OCI-LY7 (cell line): Measurements from ENCODE around the gene MDFIC. TPM values are rescaled to one million over a fixed set of nuclear protein-coding genes. Genes with fewer than 3 reads are reported as not detected.

Experiments
- BruUV-seq: library from RNA; stranded (reverse); fragments of 400-500 nt; replicated peaks from 2 replicates; lab custom pipeline; 2021; lab: Mats Ljungman, UMichigan
- CTCF ChIA-PET: fragments of 300-600 bp; sonication (Branson Sonifier 250); formaldehyde crosslinking; loops from one replicate; lab custom pipeline; 2022; ENCODE audit warnings: antibody characterized with exemption; ENCODE audit not compliant: unreplicated experiment; lab: Charles Lee
- POLR2A ChIA-PET: fragments of 300-600 bp; sonication (Branson Sonifier 250); formaldehyde crosslinking; loops from one replicate; lab custom pipeline; 2022; ENCODE audit warnings: antibody characterized with exemption; lab: Charles Lee
- DNase-seq: peaks from one replicate; pipeline ENCODE4 v3.0.0-alpha.2; 2015; ENCODE audit warnings: low spot score
- H2AFZ ChIP-seq: fragments of 200-600 bp; sonication (generic), shearing (Covaris generic); 2 replicates; pipeline ENCODE4 v1.6.1; 2014; ENCODE audit warnings: mild to moderate bottlenecking, antibody characterized with exemption, low read length, moderate library complexity
- H3K27ac ChIP-seq: fragments of 200-600 bp; sonication (generic); 2 replicates; pipeline ENCODE4 v1.5.1; 2014; ENCODE audit warnings: mixed run types, low read depth, mild to moderate bottlenecking, moderate library complexity, low read length, inconsistent platforms; ENCODE audit not compliant: poor library complexity, severe bottlenecking
- H3K36me3 ChIP-seq: fragments of 200-600 bp; sonication (generic); 2 replicates; pipeline ENCODE4 v1.6.1; 2014; ENCODE audit warnings: mild to moderate bottlenecking, antibody characterized with exemption, low read length, moderate library complexity, mixed read lengths; ENCODE audit not compliant: insufficient read depth
- H3K4me1 ChIP-seq: fragments of 200-600 bp; sonication (generic); 2 replicates; pipeline ENCODE4 v1.5.1; 2014; ENCODE audit warnings: mild to moderate bottlenecking, low read length; ENCODE audit not compliant: insufficient read depth, poor library complexity, severe bottlenecking
- H3K4me2 ChIP-seq: fragments of 200-600 bp; sonication (generic); 2 replicates; pipeline ENCODE4 v1.6.1; 2014; ENCODE audit warnings: mild to moderate bottlenecking, low read length
- H3K4me3 ChIP-seq: fragments of 200-600 bp; sonication (generic); 2 replicates; pipeline ENCODE4 v1.5.1; 2014; ENCODE audit warnings: mild to moderate bottlenecking, low read depth, low read length; ENCODE audit not compliant: poor library complexity, severe bottlenecking
- H3K79me2 ChIP-seq: fragments of 200-600 bp; sonication (generic); 2 replicates; pipeline ENCODE4 v1.6.1; 2016; ENCODE audit warnings: low read depth, mild to moderate bottlenecking, low read length, moderate library complexity, mixed read lengths; ENCODE audit not compliant: insufficient read depth
- H3K9me2 ChIP-seq: fragments of 200-600 bp; sonication (generic); 2 replicates; pipeline ENCODE4 v1.6.1; 2016; ENCODE audit warnings: mild to moderate bottlenecking, low read length, mixed read lengths; ENCODE audit not compliant: insufficient read depth
- H3K9me3 ChIP-seq: fragments of 200-600 bp; sonication (generic); 2 replicates; pipeline ENCODE4 v1.6.1; 2014; ENCODE audit warnings: mild to moderate bottlenecking, mixed run types, low read length, mixed read lengths
- H4K20me1 ChIP-seq: fragments of 200-600 bp; sonication (generic); 2 replicates; pipeline ENCODE4 v1.6.1; 2014; ENCODE audit warnings: mild to moderate bottlenecking, antibody characterized with exemption, low read length, moderate library complexity, mixed read lengths; ENCODE audit not compliant: insufficient read depth
- EZH2phosphoT487 ChIP-seq: fragments of 200-600 bp; sonication (generic); IDR thresholded peaks from 2 replicates; pipeline ENCODE4 v1.6.1; 2018; ENCODE audit warnings: low read depth, borderline replicate concordance, mild to moderate bottlenecking, mixed run types, antibody characterized with exemption, low read length, moderate library complexity, mixed read lengths
- intact Hi-C: fragments of 100-400 bp; cut with micrococcal nuclease; formaldehyde crosslinking; loops from one replicate; pipeline ENCODE4 v1.10.0; 2022; ENCODE audit not compliant: unreplicated experiment
- total RNA-seq, 2 experiments: library from RNA; depleted of rRNA in 1 of 2; stranded (reverse); fragments of >200 nt in 1 of 2; shearing (Covaris generic) in 1 of 2; gene quantifications; 2 replicates each; pipeline ENCODE4 v1.2.3, GENCODE V29; 2014 to 2022
- TF ChIP-seq, protein P1 (sequence below): fragments of 200-600 bp; sonication (generic); conservative IDR thresholded peaks from 2 replicates; pipeline ENCODE4 v1.5.1; 2014; ENCODE audit warnings: mild to moderate bottlenecking, antibody characterized with exemption, low read length, moderate library complexity, mixed read lengths

Gene MDFIC
- total RNA-seq, 2 experiments from 2014 or later, result not detected

GRCh38 chr7:114925434-114925833 lies 3.5 kb downstream of the MDFIC start:
- DNase-seq, result no peak
- ChIA-PET POLR2A (interaction anchor here (0.7 to 1.5 kb wide), 3 partner anchors 19 to 41 kb away, joined by 3 to 5 read pairs (median 4); no protein-coding TSS in a partner anchor), CTCF (no interaction called here)
- Histone ChIP-seq H3K4me1 (no peaks in the 10 kb centered on the region), H3K9me2 (no peaks in the 10 kb centered on the region), H3K9me3 (no peaks in the 10 kb centered on the region), H3K36me3 (no peaks in the 10 kb centered on the region), H4K20me1 (no peaks in the 10 kb centered on the region), H3K4me2 (no peak overlapping the region), H3K79me2 (no peaks in the 10 kb centered on the region), H3K4me3 (no peak overlapping the region), H2AFZ (no peak overlapping the region), H3K27ac (no peak overlapping the region)
- TF ChIP-seq EZH2phosphoT487, result no peak
- TF ChIP-seq, protein P1, sequence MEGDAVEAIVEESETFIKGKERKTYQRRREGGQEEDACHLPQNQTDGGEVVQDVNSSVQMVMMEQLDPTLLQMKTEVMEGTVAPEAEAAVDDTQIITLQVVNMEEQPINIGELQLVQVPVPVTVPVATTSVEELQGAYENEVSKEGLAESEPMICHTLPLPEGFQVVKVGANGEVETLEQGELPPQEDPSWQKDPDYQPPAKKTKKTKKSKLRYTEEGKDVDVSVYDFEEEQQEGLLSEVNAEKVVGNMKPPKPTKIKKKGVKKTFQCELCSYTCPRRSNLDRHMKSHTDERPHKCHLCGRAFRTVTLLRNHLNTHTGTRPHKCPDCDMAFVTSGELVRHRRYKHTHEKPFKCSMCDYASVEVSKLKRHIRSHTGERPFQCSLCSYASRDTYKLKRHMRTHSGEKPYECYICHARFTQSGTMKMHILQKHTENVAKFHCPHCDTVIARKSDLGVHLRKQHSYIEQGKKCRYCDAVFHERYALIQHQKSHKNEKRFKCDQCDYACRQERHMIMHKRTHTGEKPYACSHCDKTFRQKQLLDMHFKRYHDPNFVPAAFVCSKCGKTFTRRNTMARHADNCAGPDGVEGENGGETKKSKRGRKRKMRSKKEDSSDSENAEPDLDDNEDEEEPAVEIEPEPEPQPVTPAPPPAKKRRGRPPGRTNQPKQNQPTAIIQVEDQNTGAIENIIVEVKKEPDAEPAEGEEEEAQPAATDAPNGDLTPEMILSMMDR, result no peak
- intact Hi-C loops, result no loop called here
- no TSS peak for BruUV-seq

DNA sequence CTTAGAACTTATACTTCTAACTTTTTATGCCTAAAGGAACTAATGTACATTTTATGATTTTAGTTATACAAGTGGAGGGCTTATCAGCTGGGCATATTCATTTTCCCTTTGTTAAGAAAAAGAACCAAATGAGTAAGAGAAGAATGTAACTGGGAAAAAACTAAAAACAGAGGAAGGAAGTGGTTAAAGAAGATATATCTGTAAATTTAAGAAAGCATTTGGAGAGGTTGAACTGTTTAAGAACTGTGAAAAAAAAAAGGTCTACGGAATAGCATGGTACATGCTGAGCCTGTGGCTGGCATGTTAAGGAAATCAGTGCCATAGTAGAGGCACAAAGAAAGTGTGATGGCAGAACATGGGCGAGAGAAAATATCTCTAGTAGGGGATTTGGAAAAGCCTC lies 6.2 kb downstream of the MDFIC start:
- Histone ChIP-seq H3K9me2 (no peaks in the 10 kb centered on the region), H3K4me1 (no peaks in the 10 kb centered on the region), H3K4me3 (no peak overlapping the region), H3K27ac (no peak overlapping the region), H3K79me2 (no peaks in the 10 kb centered on the region), H3K9me3 (no peaks in the 10 kb centered on the region), H3K36me3 (no peaks in the 10 kb centered on the region), H2AFZ (no peak overlapping the region), H3K4me2 (no peak overlapping the region), H4K20me1 (0 out of 2 replicates have a peak, but pooled peaks cover 3% of the 10 kb centered on the region)
- CTCF ChIA-PET, result no interaction called here
- no peak for TF ChIP-seq EZH2phosphoT487
- TF ChIP-seq, protein P1, result no peak
- no peak for DNase-seq
- intact Hi-C loops, result no loop called here
- POLR2A ChIA-PET, result no interaction called here
- BruUV-seq, result no TSS peak

- CTCF ChIA-PET, result no interaction called here
- Histone ChIP-seq H3K9me3 (no peaks in the 10 kb centered on the region), H3K79me2 (no peaks in the 10 kb centered on the region), H3K4me1 (no peaks in the 10 kb centered on the region), H3K4me3 (no peak overlapping the region), H3K4me2 (no peak overlapping the region), H3K9me2 (no peaks in the 10 kb centered on the region), H3K27ac (no peak overlapping the region), H3K36me3 (no peaks in the 10 kb centered on the region), H4K20me1 (0 out of 2 replicates have a peak, but pooled peaks cover 3% of the 10 kb centered on the region), H2AFZ (no peak overlapping the region)
- no TSS peak for BruUV-seq
- DNase-seq, result no peak
- intact Hi-C loops, result no loop called here
- no peak for TF ChIP-seq EZH2phosphoT487
- TF ChIP-seq, protein P1, result no peak
- POLR2A ChIA-PET, result no interaction called here
Observed at GRCh38 chr7:114929570-114929969, 7.7 kb downstream of the MDFIC start.
